Glutamatergic neuron (in vitro differentiated cells): ENCODE results near the gene RGS6. TPM values are rescaled to one million over a fixed set of nuclear protein-coding genes. Genes with fewer than 3 reads are reported as not detected.
"Not testable (repeated sequence)": the region's sequence is repeated elsewhere in the genome, so short reads cannot be mapped to it uniquely, and the experiment has no call there.

Experiments
- DNase-seq: peaks from one replicate; pipeline ENCODE4 v3.0.0; 2022
- H3K27ac Mint-ChIP-seq: one replicate; pipeline ENCODE4 v1.8.0; 2020; ENCODE audit warnings: mild to moderate bottlenecking, mixed read lengths, inconsistent platforms; ENCODE audit not compliant: unreplicated experiment
- H3K27me3 Mint-ChIP-seq: one replicate; pipeline ENCODE4 v1.8.0; 2020; ENCODE audit warnings: mild to moderate bottlenecking, moderate library complexity, mixed read lengths, inconsistent platforms; ENCODE audit not compliant: unreplicated experiment
- H3K36me3 Mint-ChIP-seq: one replicate; pipeline ENCODE4 v1.8.0; 2020; ENCODE audit warnings: mild to moderate bottlenecking, mixed read lengths, inconsistent platforms; ENCODE audit not compliant: unreplicated experiment
- H3K4me1 Mint-ChIP-seq: one replicate; pipeline ENCODE4 v1.8.0; 2020; ENCODE audit warnings: mild to moderate bottlenecking, low read depth, mixed read lengths, inconsistent platforms; ENCODE audit not compliant: unreplicated experiment
- H3K4me3 Mint-ChIP-seq: one replicate; pipeline ENCODE4 v1.8.0; 2020; ENCODE audit warnings: mild to moderate bottlenecking, mixed read lengths, inconsistent platforms; ENCODE audit not compliant: unreplicated experiment
- H3K9me3 Mint-ChIP-seq: one replicate; pipeline ENCODE4 v1.8.0; 2020; ENCODE audit warnings: mild to moderate bottlenecking, moderate library complexity, mixed read lengths, inconsistent platforms; ENCODE audit not compliant: unreplicated experiment
- total RNA-seq: library from RNA; stranded (reverse); fragmentation: NEBNext Ultra II Directional; extraction: Animal tissue kit (Norgen Biotek cat#: 25700); gene quantifications from one replicate; pipeline ENCODE4 v1.2.1, GENCODE V29; 2021; ENCODE audit not compliant: unreplicated experiment
- TF ChIP-seq, protein P1 (sequence below): fragments of 200-600 bp; sonication (generic); IDR thresholded peaks from one replicate; pipeline ENCODE4 v1.5.0; 2021; ENCODE audit not compliant: partially characterized antibody, unreplicated experiment

The RGS6 gene
- total RNA-seq, 1 donor from 2014 or later = 1.2 TPM

DNA sequence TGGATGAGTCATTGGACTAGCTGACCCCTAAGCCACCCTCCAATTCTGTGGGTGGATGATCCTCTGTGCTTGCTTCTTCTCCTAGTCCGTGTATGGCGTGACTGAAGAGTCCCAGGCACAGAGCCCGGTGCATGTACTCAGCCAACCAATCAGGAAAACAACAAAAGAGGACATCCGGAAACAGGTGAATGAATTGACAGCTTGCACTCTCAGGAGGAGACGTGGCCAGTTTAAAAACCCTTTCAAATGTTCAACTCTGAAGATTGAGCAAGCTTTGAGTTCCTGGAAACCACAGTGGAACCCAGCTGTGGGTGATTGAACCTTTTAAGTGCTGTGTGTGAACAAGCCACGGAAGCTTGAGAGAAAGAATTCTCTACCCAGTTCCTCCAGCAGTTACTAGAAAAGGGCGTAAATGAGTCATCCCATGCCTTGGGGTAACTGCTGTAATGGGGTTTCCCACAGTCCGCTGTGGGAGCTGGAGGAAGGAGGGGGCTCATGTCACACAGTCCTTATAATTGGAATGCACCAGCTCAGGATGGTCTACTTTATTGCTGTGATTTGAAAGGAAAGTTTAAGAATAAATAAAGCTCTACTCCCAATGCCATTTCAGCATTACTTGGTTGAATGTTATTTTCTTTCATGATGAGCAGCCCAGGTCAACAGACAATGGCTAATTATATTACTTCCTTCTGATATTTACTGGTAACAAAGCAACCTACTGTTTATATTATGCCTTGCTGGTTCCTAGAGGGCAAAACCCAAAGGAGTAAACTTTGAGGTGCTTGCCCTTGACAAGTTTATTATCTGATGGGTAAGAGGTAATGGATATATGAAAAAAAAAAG, 544.6 kb downstream of the RGS6 start:
- Mint-ChIP-seq H3K9me3 (no peaks in the 10 kb centered on the region), H3K27me3 (peaks cover 1% of the 10 kb centered on the region), H3K27ac (no peak overlapping the region), H3K4me1 (peaks cover 7% of the 10 kb centered on the region), H3K36me3 (no peaks in the 10 kb centered on the region), H3K4me3 (no peak overlapping the region)
- TF ChIP-seq, protein P1, sequence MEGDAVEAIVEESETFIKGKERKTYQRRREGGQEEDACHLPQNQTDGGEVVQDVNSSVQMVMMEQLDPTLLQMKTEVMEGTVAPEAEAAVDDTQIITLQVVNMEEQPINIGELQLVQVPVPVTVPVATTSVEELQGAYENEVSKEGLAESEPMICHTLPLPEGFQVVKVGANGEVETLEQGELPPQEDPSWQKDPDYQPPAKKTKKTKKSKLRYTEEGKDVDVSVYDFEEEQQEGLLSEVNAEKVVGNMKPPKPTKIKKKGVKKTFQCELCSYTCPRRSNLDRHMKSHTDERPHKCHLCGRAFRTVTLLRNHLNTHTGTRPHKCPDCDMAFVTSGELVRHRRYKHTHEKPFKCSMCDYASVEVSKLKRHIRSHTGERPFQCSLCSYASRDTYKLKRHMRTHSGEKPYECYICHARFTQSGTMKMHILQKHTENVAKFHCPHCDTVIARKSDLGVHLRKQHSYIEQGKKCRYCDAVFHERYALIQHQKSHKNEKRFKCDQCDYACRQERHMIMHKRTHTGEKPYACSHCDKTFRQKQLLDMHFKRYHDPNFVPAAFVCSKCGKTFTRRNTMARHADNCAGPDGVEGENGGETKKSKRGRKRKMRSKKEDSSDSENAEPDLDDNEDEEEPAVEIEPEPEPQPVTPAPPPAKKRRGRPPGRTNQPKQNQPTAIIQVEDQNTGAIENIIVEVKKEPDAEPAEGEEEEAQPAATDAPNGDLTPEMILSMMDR = no peak
- no peak for DNase-seq

DNA sequence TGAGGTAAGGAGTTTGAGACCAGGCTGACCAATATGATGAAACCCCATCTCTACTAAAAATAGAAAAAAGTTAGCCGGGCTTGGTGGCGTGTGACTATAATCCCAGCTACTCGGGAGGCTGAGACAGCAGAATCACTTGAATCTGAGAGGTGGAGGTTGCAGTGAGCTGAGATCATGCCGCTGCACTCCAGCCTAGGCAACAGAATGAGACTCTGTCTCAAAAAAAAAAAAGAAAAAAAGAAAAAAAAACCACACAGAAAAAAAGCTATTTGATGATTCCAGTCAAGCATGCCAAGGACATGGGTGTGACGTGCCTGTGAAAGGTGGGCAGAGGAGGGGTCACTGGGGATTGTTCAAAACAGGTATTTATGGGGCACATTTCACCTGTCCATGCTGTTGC, 545.3 kb downstream of the RGS6 start:
- not testable (repeated sequence) for H3K4me3 Mint-ChIP-seq, H3K9me3 Mint-ChIP-seq, H3K36me3 Mint-ChIP-seq, H3K4me1 Mint-ChIP-seq, DNase-seq, H3K27me3 Mint-ChIP-seq, H3K27ac Mint-ChIP-seq

DNA sequence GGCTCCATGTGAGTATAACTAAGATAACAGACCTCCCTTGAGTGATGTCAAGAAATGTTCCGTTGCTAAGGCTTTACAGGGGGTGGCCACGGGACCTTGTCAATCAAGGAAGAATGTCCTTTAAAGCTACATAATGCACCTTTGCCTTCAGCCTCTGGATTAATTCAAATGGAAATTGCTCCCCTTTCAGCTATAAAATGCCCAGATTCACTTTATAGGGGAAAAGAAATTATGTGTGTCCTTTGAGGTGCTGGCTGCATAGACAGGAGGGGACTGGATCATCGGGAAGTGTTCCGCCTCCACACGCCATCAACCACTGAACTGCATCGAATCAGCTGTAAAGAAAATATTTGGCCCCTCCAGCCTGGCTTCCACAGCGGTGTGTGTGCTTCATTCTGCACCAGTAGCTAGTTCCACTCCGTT, 546.3 kb downstream of the RGS6 start:
- Mint-ChIP-seq H3K9me3 (no peaks in the 10 kb centered on the region), H3K4me1 (peaks cover 10% of the 10 kb centered on the region), H3K27me3 (no peaks in the 10 kb centered on the region), H3K4me3 (no peak overlapping the region), H3K36me3 (no peaks in the 10 kb centered on the region), H3K27ac (no peak overlapping the region)
- no peak for DNase-seq
- TF ChIP-seq, protein P1 = no peak

DNA sequence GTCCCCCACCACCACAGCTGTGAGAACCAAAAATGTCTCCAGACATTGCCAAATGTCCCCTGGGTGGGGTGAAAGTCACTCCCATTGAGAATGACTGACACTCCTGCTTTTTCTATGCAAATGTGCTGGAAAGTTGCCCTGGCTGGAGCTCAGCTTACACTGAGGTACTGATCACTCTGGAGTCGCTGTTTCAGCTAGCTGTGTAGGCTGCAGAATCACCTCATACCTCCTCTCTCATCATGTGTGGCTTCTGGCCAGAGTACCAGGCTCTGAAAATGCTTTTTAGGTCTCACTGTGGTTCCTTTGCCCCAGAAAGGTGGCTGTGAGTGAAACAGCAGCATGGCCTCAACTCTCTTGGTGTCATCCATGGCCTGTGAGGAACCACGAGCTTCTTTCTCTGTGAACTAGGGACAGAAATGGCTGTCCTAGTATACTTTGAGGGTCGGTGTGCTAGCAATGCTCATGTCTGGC, 547.3 kb downstream of the RGS6 start:
- Mint-ChIP-seq H3K27me3 (no peaks in the 10 kb centered on the region), H3K4me3 (no peak overlapping the region), H3K4me1 (peaks cover 10% of the 10 kb centered on the region), H3K27ac (no peak overlapping the region), H3K36me3 (no peaks in the 10 kb centered on the region), H3K9me3 (no peaks in the 10 kb centered on the region)
- DNase-seq = no peak
- TF ChIP-seq, protein P1 = no peak

DNA sequence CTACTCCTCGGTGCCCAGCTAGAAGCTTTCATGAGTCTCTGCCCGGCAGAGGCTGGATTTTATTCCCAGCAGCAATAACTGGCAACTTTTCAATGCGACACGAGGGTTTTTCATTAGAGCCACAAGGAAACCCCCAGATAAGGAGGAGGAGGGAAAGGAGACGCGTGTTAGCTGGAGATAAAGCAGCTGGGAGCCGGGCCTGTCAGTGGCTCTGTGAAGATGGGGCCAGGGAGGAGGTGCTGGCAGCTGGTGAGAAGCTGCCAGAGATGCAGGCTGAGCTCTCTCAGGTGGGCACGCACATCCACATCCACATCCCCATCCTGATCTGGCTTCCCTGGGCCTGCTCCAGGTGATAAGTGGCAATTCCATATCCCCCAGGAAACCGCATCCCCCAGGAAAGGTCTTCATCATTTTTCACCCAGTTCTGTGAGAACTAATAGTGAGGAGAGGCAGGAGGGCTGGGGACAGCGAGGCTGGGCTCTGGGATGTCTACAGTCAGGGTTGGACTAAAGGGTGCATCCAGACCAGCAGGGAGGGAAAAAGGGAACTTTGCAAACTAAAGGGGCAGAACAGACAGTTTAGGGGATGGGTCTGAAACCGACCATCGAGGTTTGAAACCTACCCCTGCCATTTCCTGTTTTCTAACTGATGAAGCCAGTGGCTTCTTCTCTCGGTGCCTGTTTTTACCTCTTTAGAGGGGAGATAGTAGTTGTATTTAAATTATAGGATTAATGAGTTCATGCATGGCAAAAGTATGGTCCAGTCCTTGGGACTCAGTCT, 548.4 kb downstream of the RGS6 start:
- no peak for DNase-seq
- Mint-ChIP-seq H3K36me3 (no peaks in the 10 kb centered on the region), H3K27ac (no peak overlapping the region), H3K4me3 (no peak overlapping the region), H3K27me3 (no peaks in the 10 kb centered on the region), H3K9me3 (no peaks in the 10 kb centered on the region), H3K4me1 (peaks cover 10% of the 10 kb centered on the region)
- TF ChIP-seq, protein P1 = no peak
